ENCODE measurements around the gene KCNMA1. TPM values are rescaled to one million over a fixed set of nuclear protein-coding genes. Genes with fewer than 3 reads are reported as not detected.
"Not testable (repeated sequence)": the region's sequence is repeated elsewhere in the genome, so short reads cannot be mapped to it uniquely, and the experiment has no call there.

Gene KCNMA1
- total and polyA plus RNA-seq, 7 donors, result 15.3 to 427 (median 256) TPM

GRCh38 chr10:77341055-77341454 is 296.6 kb downstream of the KCNMA1 start:
- no peak for DNase-seq
- H3K9me3 ChIP-seq, result peaks cover 0 to 5% (median 0%) of the 10 kb centered on the region in 4 donors
- peaks cover 0 to 13% (median 11%) of the 10 kb centered on the region in 4 donors for H3K4me1 ChIP-seq
- no peak overlapping the region for H3K27ac ChIP-seq
- H3K36me3 ChIP-seq, result no peaks in the 10 kb centered on the region
- intact Hi-C loops (cut with DNase I), result no loop called here
- no peak overlapping the region for H3K4me3 ChIP-seq
- TF ChIP-seq CTCF (IDR thresholded peaks at IDR 0.05) (no peak), POLR2AphosphoS5 (IDR thresholded peaks at IDR 0.05) (no peak), EP300 (IDR thresholded peaks at IDR 0.05) (no peak), POLR2A (IDR thresholded peaks at IDR 0.05) (no peak)
- WGBS, 2 donors, result 73 to 89% methylated on average over 3 of the region's 3 CpGs
- H3K27me3 ChIP-seq, result no peaks in the 10 kb centered on the region

GRCh38 chr10:77339872-77340271 is 297.7 kb downstream of the KCNMA1 start:
- H3K4me1 ChIP-seq, result peaks cover 0 to 13% (median 11%) of the 10 kb centered on the region in 4 donors
- DNase-seq; H3K4me3 ChIP-seq; H3K27me3 ChIP-seq; intact Hi-C loops (cut with DNase I); H3K36me3 ChIP-seq; H3K9me3 ChIP-seq; H3K27ac ChIP-seq: not testable (repeated sequence)

- Histone ChIP-seq H3K9me3 (peaks cover 0 to 5% (median 0%) of the 10 kb centered on the region in 4 donors), H3K4me3 (no peak overlapping the region), H3K4me1 (peaks cover 0 to 13% (median 11%) of the 10 kb centered on the region in 4 donors), H3K36me3 (no peaks in the 10 kb centered on the region), H3K27ac (no peak overlapping the region), H3K27me3 (no peaks in the 10 kb centered on the region)
- no peak for DNase-seq
- 79 to 89% methylated on average over 1 of the region's 1 CpG for WGBS, 2 donors
- intact Hi-C loops (cut with DNase I), result no loop called here
- TF ChIP-seq EP300 (IDR thresholded peaks at IDR 0.05), result no peak
- no peak for TF ChIP-seq POLR2AphosphoS5 (IDR thresholded peaks at IDR 0.05)
Observed at GRCh38 chr10:77339166-77339565, 298.4 kb downstream of the KCNMA1 start.

GRCh38 chr10:77338143-77338542 is 299.5 kb downstream of the KCNMA1 start:
- Histone ChIP-seq H3K27ac (peak overlapping the region in 1 of 4 donors; percentile 29), H3K4me3 (no peak overlapping the region), H3K27me3 (no peaks in the 10 kb centered on the region), H3K9me3 (peaks cover 0 to 5% (median 0%) of the 10 kb centered on the region in 4 donors), H3K36me3 (no peaks in the 10 kb centered on the region), H3K4me1 (peaks cover 0 to 16% (median 13%) of the 10 kb centered on the region in 4 donors)
- intact Hi-C loops (cut with DNase I), result no loop called here
- DNase-seq, result no peak
- TF ChIP-seq POLR2AphosphoS5 (IDR thresholded peaks at IDR 0.05), result no peak
- 86% methylated on average over 4 of the region's 4 CpGs for WGBS, 2 donors

GRCh38 chr10:77334501-77334900 is 303.1 kb downstream of the KCNMA1 start:
- no peak for TF ChIP-seq EP300 (IDR thresholded peaks at IDR 0.05)
- no peak for TF ChIP-seq POLR2A (IDR thresholded peaks at IDR 0.05)
- TF ChIP-seq POLR2AphosphoS5 (IDR thresholded peaks at IDR 0.05), result no peak
- TF ChIP-seq CTCF (IDR thresholded peaks at IDR 0.05), result no peak
- intact Hi-C loops (cut with DNase I), result no loop called here
- 23 to 65% methylated on average over 2 of the region's 2 CpGs for WGBS, 2 donors
- DNase-seq, result no peak
- Histone ChIP-seq H3K27me3 (no peaks in the 10 kb centered on the region), H3K27ac (no peak overlapping the region), H3K4me3 (no peak overlapping the region), H3K36me3 (no peaks in the 10 kb centered on the region), H3K9me3 (peaks cover 0 to 1% (median 0%) of the 10 kb centered on the region in 4 donors), H3K4me1 (peaks cover 0 to 25% (median 17%) of the 10 kb centered on the region in 4 donors)

GRCh38 chr10:77333610-77334340 is 303.8 kb downstream of the KCNMA1 start:
- DNase-seq, result no peak
- WGBS, 2 donors, result 14 to 59% methylated on average over 8 of the region's 8 CpGs
- Histone ChIP-seq H3K27me3 (no peaks in the 10 kb centered on the region), H3K4me1 (peaks cover 0 to 25% (median 15%) of the 10 kb centered on the region in 4 donors), H3K4me3 (no peak overlapping the region), H3K27ac (no peak overlapping the region), H3K9me3 (no peaks in the 10 kb centered on the region), H3K36me3 (no peaks in the 10 kb centered on the region)
- TF ChIP-seq POLR2AphosphoS5 (IDR thresholded peaks at IDR 0.05), result no peak
- TF ChIP-seq POLR2A (IDR thresholded peaks at IDR 0.05), result no peak
- TF ChIP-seq CTCF (IDR thresholded peaks at IDR 0.05), result no peak
- no peak for TF ChIP-seq EP300 (IDR thresholded peaks at IDR 0.05)
- intact Hi-C loops (cut with DNase I), result no loop called here
